Measurements from ENCODE around the gene DNM3. TPM values are rescaled to one million over a fixed set of nuclear protein-coding genes. Genes with fewer than 3 reads are reported as not detected.

The DNM3 gene
- polyA plus RNA-seq, 1 donor (not counting 4 experiments of a cell fraction or from before 2014, with no cell fraction given), result 2.0 TPM

DNA sequence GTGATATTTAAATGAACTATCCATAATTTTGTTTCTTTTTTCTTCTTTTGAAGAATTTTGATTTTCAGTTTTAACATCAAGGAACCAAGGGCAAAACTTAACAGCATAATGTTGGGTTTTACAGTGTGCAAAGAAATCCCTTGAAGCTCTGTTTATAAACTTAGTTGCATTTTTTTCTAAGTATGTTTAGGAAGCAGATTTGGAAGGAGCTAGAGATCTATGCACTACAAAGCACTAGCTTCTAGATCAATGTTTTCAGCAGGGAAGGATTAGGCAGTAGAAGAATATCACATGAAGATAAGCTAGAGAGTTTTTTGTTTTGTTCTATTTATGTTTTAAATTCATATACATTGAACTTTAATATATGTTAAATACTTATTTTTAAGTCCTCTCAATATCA lies 328.5 kb downstream of the DNM3 start:
- no peaks in the 10 kb centered on the region for H3K27me3 ChIP-seq (ENCODE audit: control insufficient read depth, extremely low read depth, insufficient read depth, low read length)
- DNase-seq (ENCODE audit: low read depth, low spot score) (no peak), FAIRE-seq (no peak)
- no peak overlapping the region for H3K27ac ChIP-seq (ENCODE audit: control insufficient read depth, insufficient read depth, low read length)
- H3K36me3 ChIP-seq (ENCODE audit: control insufficient read depth in 2 of 2, extremely low read depth in 1 of 2, insufficient read depth in 2 of 2, low read length in 2 of 2), result no peaks in the 10 kb centered on the region
- TF ChIP-seq, protein P1, sequence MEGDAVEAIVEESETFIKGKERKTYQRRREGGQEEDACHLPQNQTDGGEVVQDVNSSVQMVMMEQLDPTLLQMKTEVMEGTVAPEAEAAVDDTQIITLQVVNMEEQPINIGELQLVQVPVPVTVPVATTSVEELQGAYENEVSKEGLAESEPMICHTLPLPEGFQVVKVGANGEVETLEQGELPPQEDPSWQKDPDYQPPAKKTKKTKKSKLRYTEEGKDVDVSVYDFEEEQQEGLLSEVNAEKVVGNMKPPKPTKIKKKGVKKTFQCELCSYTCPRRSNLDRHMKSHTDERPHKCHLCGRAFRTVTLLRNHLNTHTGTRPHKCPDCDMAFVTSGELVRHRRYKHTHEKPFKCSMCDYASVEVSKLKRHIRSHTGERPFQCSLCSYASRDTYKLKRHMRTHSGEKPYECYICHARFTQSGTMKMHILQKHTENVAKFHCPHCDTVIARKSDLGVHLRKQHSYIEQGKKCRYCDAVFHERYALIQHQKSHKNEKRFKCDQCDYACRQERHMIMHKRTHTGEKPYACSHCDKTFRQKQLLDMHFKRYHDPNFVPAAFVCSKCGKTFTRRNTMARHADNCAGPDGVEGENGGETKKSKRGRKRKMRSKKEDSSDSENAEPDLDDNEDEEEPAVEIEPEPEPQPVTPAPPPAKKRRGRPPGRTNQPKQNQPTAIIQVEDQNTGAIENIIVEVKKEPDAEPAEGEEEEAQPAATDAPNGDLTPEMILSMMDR (optimal IDR thresholded peaks at IDR 0.05 in 1 of 3, IDR thresholded peaks at IDR 0.05 in 1 of 3, conservative IDR thresholded peaks at IDR 0.05 in 1 of 3; ENCODE audit: extremely low read depth in 1 of 3, insufficient read depth in 2 of 3, low read length in 3 of 3), result no peak
- no peak overlapping the region for H2AFZ ChIP-seq (ENCODE audit: control insufficient read depth, low read length)
- no peak overlapping the region for H3K4me2 ChIP-seq (ENCODE audit: control insufficient read depth, extremely low read depth, insufficient read depth, low read depth, low read length)
- no peak overlapping the region for H3K4me3 ChIP-seq (ENCODE audit: control insufficient read depth in 2 of 3, extremely low read depth in 1 of 3, insufficient read depth in 2 of 3, low read depth in 1 of 3, low read length in 3 of 3)
- no peaks in the 10 kb centered on the region for H3K79me2 ChIP-seq (ENCODE audit: control insufficient read depth, insufficient read depth, low read length)
- no peaks in the 10 kb centered on the region for H3K9me3 ChIP-seq (ENCODE audit: control insufficient read depth, low read depth, low read length)
- no peaks in the 10 kb centered on the region for H3K4me1 ChIP-seq (ENCODE audit: control insufficient read depth, extremely low read depth, insufficient read depth, low read length)
- dilution Hi-C loops (cut with MboI; ENCODE audit: extremely low pct_ligation_motif_present, low sequenced_read_pairs), result no loop called here
- no peak overlapping the region for H3K9ac ChIP-seq (ENCODE audit: control insufficient read depth, extremely low read depth, insufficient read depth, low read length)
- no peaks in the 10 kb centered on the region for H4K20me1 ChIP-seq (ENCODE audit: control insufficient read depth, extremely low read depth, insufficient read depth, low read length)
- H3K9me1 ChIP-seq (ENCODE audit: control insufficient read depth, extremely low read depth, insufficient read depth, low read length), result no peaks in the 10 kb centered on the region

DNA sequence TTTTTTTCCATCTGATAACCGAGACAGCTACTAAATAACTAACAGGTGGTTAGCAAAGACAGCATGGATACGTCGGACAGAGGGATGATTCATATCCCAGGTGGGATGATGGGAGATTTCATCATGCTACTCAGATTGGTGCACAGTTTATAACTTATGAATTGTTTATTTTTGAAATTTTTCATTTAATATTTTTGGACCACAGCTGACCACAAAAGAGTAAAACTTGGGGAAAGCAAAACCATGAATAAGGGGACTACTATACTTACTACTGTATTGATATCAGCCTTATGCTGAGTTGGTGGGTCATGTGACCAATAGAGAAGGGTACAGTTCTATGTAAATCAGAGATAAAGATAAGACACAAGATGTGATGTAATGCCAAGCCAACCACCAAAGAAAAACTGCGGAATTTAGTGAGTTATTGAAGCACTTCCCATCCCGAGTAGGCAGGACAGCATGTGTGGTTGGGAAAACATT lies 331.1 kb downstream of the DNM3 start:
- FAIRE-seq, result no peak

More for the DNA sequence above, 331.1 kb downstream of the DNM3 start:
- Histone ChIP-seq H2AFZ (ENCODE audit: control insufficient read depth, low read length) (no peak overlapping the region), H4K20me1 (ENCODE audit: control insufficient read depth, extremely low read depth, insufficient read depth, low read length) (no peaks in the 10 kb centered on the region), H3K9me3 (ENCODE audit: control insufficient read depth, low read depth, low read length) (no peaks in the 10 kb centered on the region), H3K4me1 (ENCODE audit: control insufficient read depth, extremely low read depth, insufficient read depth, low read length) (no peaks in the 10 kb centered on the region), H3K4me2 (ENCODE audit: control insufficient read depth, extremely low read depth, insufficient read depth, low read depth, low read length) (no peak overlapping the region), H3K27ac (ENCODE audit: control insufficient read depth, insufficient read depth, low read length) (no peak overlapping the region), H3K36me3 (ENCODE audit: control insufficient read depth in 2 of 2, extremely low read depth in 1 of 2, insufficient read depth in 2 of 2, low read length in 2 of 2) (no peaks in the 10 kb centered on the region), H3K79me2 (ENCODE audit: control insufficient read depth, insufficient read depth, low read length) (no peaks in the 10 kb centered on the region), H3K9ac (ENCODE audit: control insufficient read depth, extremely low read depth, insufficient read depth, low read length) (no peak overlapping the region), H3K27me3 (ENCODE audit: control insufficient read depth, extremely low read depth, insufficient read depth, low read length) (no peaks in the 10 kb centered on the region), H3K9me1 (ENCODE audit: control insufficient read depth, extremely low read depth, insufficient read depth, low read length) (no peaks in the 10 kb centered on the region), H3K4me3 (ENCODE audit: control insufficient read depth in 2 of 3, extremely low read depth in 1 of 3, insufficient read depth in 2 of 3, low read depth in 1 of 3, low read length in 3 of 3) (no peak overlapping the region)
- no peak for TF ChIP-seq EZH2 (IDR thresholded peaks at IDR 0.05; ENCODE audit: low read length)
- TF ChIP-seq, protein P1 (optimal IDR thresholded peaks at IDR 0.05 in 1 of 3, IDR thresholded peaks at IDR 0.05 in 1 of 3, conservative IDR thresholded peaks at IDR 0.05 in 1 of 3; ENCODE audit: extremely low read depth in 1 of 3, insufficient read depth in 2 of 3, low read length in 3 of 3), result no peak
- dilution Hi-C loops (cut with MboI; ENCODE audit: extremely low pct_ligation_motif_present, low sequenced_read_pairs), result no loop called here
- DNase-seq (ENCODE audit: low read depth, low spot score), result no peak
